GM19351 (cell line): ENCODE results near the gene CLSTN2.

ENCODE experiments used
- ATAC-seq: cut with Tn5 transposase; IDR thresholded peaks from one replicate; pipeline ENCODE4 v1.9.1; 2021; ENCODE audit warnings: mild to moderate bottlenecking, moderate library complexity; ENCODE audit not compliant: unreplicated experiment

CLSTN2 gene

GRCh38 chr3:140323561-140323960 is 388.6 kb downstream of the CLSTN2 start:
- no peak for ATAC-seq

GRCh38 chr3:140332131-140332530 is 397.1 kb downstream of the CLSTN2 start:
- ATAC-seq = no peak

GRCh38 chr3:140334132-140334929 is 399.3 kb downstream of the CLSTN2 start:
- ATAC-seq = no peak

- no peak for ATAC-seq
Measured at GRCh38 chr3:140336465-140336864, 401.5 kb downstream of the CLSTN2 start.

- no peak for ATAC-seq
Measured at GRCh38 chr3:140338916-140339315, 403.9 kb downstream of the CLSTN2 start.

- ATAC-seq = no peak
Measured at GRCh38 chr3:140341203-140341602, 406.2 kb downstream of the CLSTN2 start.

GRCh38 chr3:140341817-140342403 is 406.9 kb downstream of the CLSTN2 start:
- ATAC-seq = no peak

GRCh38 chr3:140342668-140343067 is 407.7 kb downstream of the CLSTN2 start:
- no peak for ATAC-seq

GRCh38 chr3:140343211-140344081 is 408.5 kb downstream of the CLSTN2 start:
- no peak for ATAC-seq

- ATAC-seq = no peak
Measured at GRCh38 chr3:140344082-140344454, 409.1 kb downstream of the CLSTN2 start.

GRCh38 chr3:140344601-140345205 is 409.7 kb downstream of the CLSTN2 start:
- ATAC-seq = no peak

GRCh38 chr3:140347151-140347550 is 412.2 kb downstream of the CLSTN2 start:
- no peak for ATAC-seq

- no peak for ATAC-seq
Measured at GRCh38 chr3:140349938-140350337, 415.0 kb downstream of the CLSTN2 start.

- no peak for ATAC-seq
Measured at GRCh38 chr3:140351466-140351865, 416.5 kb downstream of the CLSTN2 start.

GRCh38 chr3:140355481-140355880 is 420.5 kb downstream of the CLSTN2 start:
- ATAC-seq = no peak

GRCh38 chr3:140358686-140359085 is 423.7 kb downstream of the CLSTN2 start:
- no peak for ATAC-seq

GRCh38 chr3:140359233-140359995 is 424.4 kb downstream of the CLSTN2 start:
- ATAC-seq = no peak

- ATAC-seq = no peak
Measured at GRCh38 chr3:140360332-140360731, 425.3 kb downstream of the CLSTN2 start.

GRCh38 chr3:140363801-140364200 is 428.8 kb downstream of the CLSTN2 start:
- ATAC-seq = no peak

- no peak for ATAC-seq
Measured at GRCh38 chr3:140365872-140366697, 431.1 kb downstream of the CLSTN2 start.
